Bronchial epithelial cell (primary cell): ENCODE data around the gene AK8. TPM values are rescaled to one million over a fixed set of nuclear protein-coding genes. Genes with fewer than 3 reads are reported as not detected.
"Not testable (repeated sequence)": the region's sequence is repeated elsewhere in the genome, so short reads cannot be mapped to it uniquely, and the experiment has no call there.

Experiments used
- DNase-seq: peaks from one replicate; pipeline ENCODE4 v3.0.0-alpha.2; 2010; ENCODE audit warnings: low read depth
- FAIRE-seq: peaks from 2 replicates; lab custom pipeline; 2011; peaks lifted over from hg19 to GRCh38; lab: Jason Lieb, UNC
- H3K27me3 ChIP-seq: 2 replicates; pipeline ENCODE4 v1.5.1; 2011; ENCODE audit warnings: low read length; ENCODE audit not compliant: control insufficient read depth, insufficient read depth
- H3K36me3 ChIP-seq: 2 replicates; pipeline ENCODE4 v1.5.1; 2011; ENCODE audit warnings: low read length; ENCODE audit not compliant: control insufficient read depth, insufficient read depth
- H3K4me3 ChIP-seq: 2 replicates; pipeline ENCODE4 v1.5.1; 2011; ENCODE audit warnings: mild to moderate bottlenecking, low read depth, low read length, control low read depth
- CTCF ChIP-seq: IDR thresholded peaks from 2 replicates; pipeline ENCODE4 v1.5.1; 2011; ENCODE audit warnings: mild to moderate bottlenecking, moderate library complexity, low read length, control low read depth, inconsistent platforms; ENCODE audit not compliant: insufficient read depth, severe bottlenecking
- total RNA-seq: library from RNA; depleted of rRNA; stranded (reverse); fragments of >200 nt; gene quantifications from 2 replicates; pipeline ENCODE4 v1.2.1, GENCODE V29; 2014

AK8 gene
- total RNA-seq, 1 donor from 2014 or later = not detected

GRCh38 chr9:132776891-132777290, 101.2 kb downstream of the AK8 start:
- Histone ChIP-seq H3K4me3 (no peak overlapping the region), H3K36me3 (no peaks in the 10 kb centered on the region), H3K27me3 (no peaks in the 10 kb centered on the region)
- TF ChIP-seq CTCF = no peak
- no peak for DNase-seq
- no peak for FAIRE-seq

- Histone ChIP-seq H3K27me3 (no peaks in the 10 kb centered on the region), H3K4me3 (no peak overlapping the region), H3K36me3 (no peaks in the 10 kb centered on the region)
- FAIRE-seq (no peak), DNase-seq (no peak)
- TF ChIP-seq CTCF = no peak
These were observed 101.8 kb downstream of the AK8 start for GRCh38 chr9:132776268-132776667.

GRCh38 chr9:132775720-132776119, 102.4 kb downstream of the AK8 start:
- H3K36me3 ChIP-seq = no peaks in the 10 kb centered on the region
- TF ChIP-seq CTCF = no peak

DNA sequence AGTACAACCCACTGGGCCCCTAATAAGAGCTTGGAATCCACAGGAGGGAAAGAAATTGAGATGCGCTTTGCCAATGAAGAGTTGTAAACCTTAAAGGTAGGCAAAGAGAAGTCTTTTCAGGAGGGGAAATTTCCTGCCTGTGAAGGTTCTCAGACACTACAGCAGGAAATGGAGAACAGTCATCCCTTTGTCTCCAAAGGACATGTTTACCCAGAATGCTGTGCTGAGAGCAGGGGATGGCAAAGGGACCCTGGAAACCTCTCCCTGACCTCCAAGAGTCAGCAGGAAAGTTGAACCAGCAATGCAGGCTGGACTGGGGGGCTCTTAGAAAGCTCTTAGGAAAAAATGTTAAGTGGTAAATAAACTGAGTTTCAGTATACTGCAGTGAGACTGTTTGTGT, 103.2 kb downstream of the AK8 start:
- FAIRE-seq (no peak), DNase-seq (no peak)
- TF ChIP-seq CTCF = no peak
- Histone ChIP-seq H3K4me3 (no peak overlapping the region), H3K36me3 (no peaks in the 10 kb centered on the region), H3K27me3 (no peaks in the 10 kb centered on the region)

More at GRCh38 chr9:132775720-132776119, 102.4 kb downstream of the AK8 start:
- FAIRE-seq (peak; percentile 43), DNase-seq (no peak)
- no peak overlapping the region for H3K4me3 ChIP-seq
- no peaks in the 10 kb centered on the region for H3K27me3 ChIP-seq

DNA sequence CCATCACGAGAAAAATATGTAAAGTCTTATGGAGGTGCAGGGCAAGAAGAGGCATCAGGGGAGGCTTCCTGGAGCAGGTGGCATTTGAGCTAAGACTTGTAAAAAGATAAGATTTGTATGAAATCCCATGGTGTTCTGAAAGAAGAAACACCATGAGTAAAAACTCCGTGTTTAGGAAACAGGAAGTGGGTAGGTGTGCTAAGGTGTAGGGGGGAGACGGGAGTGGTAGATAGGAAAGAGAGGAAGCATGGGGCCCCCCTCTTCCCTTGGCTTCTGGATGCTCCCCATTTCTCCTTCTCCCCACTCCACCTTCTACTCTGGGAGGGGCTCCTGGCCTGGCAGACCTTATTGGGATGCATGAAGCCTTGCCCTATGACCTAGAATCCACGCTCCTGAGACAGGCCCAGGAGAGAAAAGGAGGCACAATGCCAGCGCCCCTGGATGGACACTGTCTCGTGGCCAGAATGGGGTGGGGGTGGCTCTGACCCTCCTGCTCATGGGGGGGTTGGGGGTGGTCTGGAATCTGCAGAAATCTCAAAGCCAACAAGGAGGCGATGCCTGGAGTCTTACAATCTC, 104.2 kb downstream of the AK8 start:
- TF ChIP-seq CTCF = no peak
- no peaks in the 10 kb centered on the region for H3K27me3 ChIP-seq
- no peak overlapping the region for H3K4me3 ChIP-seq
- FAIRE-seq (no peak), DNase-seq (no peak)
- no peaks in the 10 kb centered on the region for H3K36me3 ChIP-seq

DNA sequence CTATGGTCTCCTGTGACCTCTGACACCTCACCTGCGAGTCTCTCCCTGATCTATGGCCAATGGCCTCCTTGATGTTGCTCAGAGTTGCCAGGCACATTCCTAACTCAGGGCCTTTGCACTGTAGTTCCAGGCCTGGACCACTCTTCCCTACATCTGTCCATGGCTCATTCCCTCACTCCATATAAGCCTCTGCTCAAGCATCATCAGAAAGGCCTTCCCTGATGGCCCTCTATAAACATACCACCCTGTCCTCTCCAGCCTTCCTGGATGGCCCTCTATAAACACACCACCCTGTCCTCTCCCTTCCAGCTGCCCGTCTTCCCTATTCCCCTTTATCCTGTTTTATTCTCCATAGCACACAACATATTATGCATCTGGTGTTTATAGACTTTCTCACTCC, 105.0 kb downstream of the AK8 start:
- FAIRE-seq = no peak
- no peak for DNase-seq
- Histone ChIP-seq H3K36me3 (no peaks in the 10 kb centered on the region), H3K4me3 (no peak overlapping the region), H3K27me3 (no peaks in the 10 kb centered on the region)
- no peak for TF ChIP-seq CTCF

DNA sequence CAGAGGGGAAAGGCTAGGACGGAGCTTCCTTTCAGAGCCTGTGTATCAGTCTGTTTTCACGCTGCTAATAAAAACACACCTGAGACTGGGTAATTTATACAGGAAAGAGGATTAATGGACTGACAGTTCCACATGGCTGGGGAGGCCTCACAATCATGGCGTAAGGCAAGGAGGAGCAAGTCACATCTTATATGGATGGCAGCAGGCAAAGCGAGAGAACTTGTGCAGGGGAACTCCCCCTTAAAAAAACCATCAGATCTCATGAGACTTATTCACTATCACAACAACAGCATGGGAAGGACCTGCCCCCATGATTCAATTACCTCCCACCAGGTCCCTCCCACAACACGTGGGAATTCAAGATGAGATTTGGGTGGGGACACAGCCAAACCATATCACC, 106.3 kb downstream of the AK8 start:
- not testable (repeated sequence) for FAIRE-seq, H3K36me3 ChIP-seq, DNase-seq, H3K27me3 ChIP-seq, H3K4me3 ChIP-seq
